H9 (cell line): ENCODE results near the gene SPA17. TPM values are rescaled to one million over a fixed set of nuclear protein-coding genes. Genes with fewer than 3 reads are reported as not detected.

Experiments used
- DNase-seq: peaks from one replicate; pipeline ENCODE4 v3.0.0-alpha.2; 2017
- H2AFZ ChIP-seq: one replicate; pipeline ENCODE4 v1.6.1; 2013; ENCODE audit warnings: mild to moderate bottlenecking, low read length, control low read depth, moderate library complexity
- H2AK5ac ChIP-seq: 2 replicates; pipeline ENCODE4 v1.6.1; 2013; ENCODE audit warnings: low read length, control low read depth, mixed read lengths; ENCODE audit not compliant: insufficient read length
- H2BK120ac ChIP-seq: one replicate; pipeline ENCODE4 v1.6.1; 2013; ENCODE audit warnings: low read depth, mild to moderate bottlenecking, low read length, control low read depth, inconsistent platforms; ENCODE audit not compliant: poor library complexity, severe bottlenecking
- H2BK12ac ChIP-seq: 2 replicates; pipeline ENCODE4 v1.6.1; 2013; ENCODE audit warnings: low read length, control low read depth, mixed read lengths, low read depth; ENCODE audit not compliant: insufficient read length
- H2BK15ac ChIP-seq: 2 replicates; pipeline ENCODE4 v1.6.1; 2013; ENCODE audit warnings: low read depth, low read length, control low read depth
- H2BK20ac ChIP-seq: one replicate; pipeline ENCODE4 v1.6.1; 2013; ENCODE audit warnings: low read depth, mild to moderate bottlenecking, low read length, control low read depth, inconsistent platforms; ENCODE audit not compliant: poor library complexity, severe bottlenecking
- H2BK5ac ChIP-seq: 2 replicates; pipeline ENCODE4 v1.6.1; 2013; ENCODE audit warnings: low read length, control low read depth, mixed read lengths; ENCODE audit not compliant: insufficient read length
- H3K14ac ChIP-seq: 2 replicates; pipeline ENCODE4 v1.6.1; 2013; ENCODE audit warnings: low read length, control low read depth; ENCODE audit not compliant: insufficient read depth
- H3K18ac ChIP-seq: 2 replicates; pipeline ENCODE4 v1.6.1; 2013; ENCODE audit warnings: low read depth, mild to moderate bottlenecking, mixed read lengths, low read length, control low read depth; ENCODE audit not compliant: insufficient read length
- H3K23ac ChIP-seq: 2 replicates; pipeline ENCODE4 v1.6.1; 2013; ENCODE audit warnings: low read length, control low read depth, mixed read lengths, low read depth; ENCODE audit not compliant: insufficient read length
- H3K23me2 ChIP-seq: 2 replicates; pipeline ENCODE4 v1.6.1; 2013; ENCODE audit warnings: low read depth, mild to moderate bottlenecking, mixed read lengths, low read length, control low read depth; ENCODE audit not compliant: insufficient read length, poor library complexity, severe bottlenecking
- H3K27ac ChIP-seq: 2 replicates; pipeline ENCODE4 v1.5.1; 2013; ENCODE audit warnings: low read length, control low read depth, mixed read lengths, low read depth; ENCODE audit not compliant: insufficient read length
- H3K27me3 ChIP-seq: 2 replicates; pipeline ENCODE4 v1.6.1; 2013; ENCODE audit warnings: low read length, control low read depth, inconsistent platforms; ENCODE audit not compliant: insufficient read depth
- H3K4ac ChIP-seq: 2 replicates; pipeline ENCODE4 v1.6.1; 2013; ENCODE audit warnings: low read depth, mild to moderate bottlenecking, control low read depth, inconsistent platforms, low read length, moderate library complexity
- H3K4me1 ChIP-seq: 2 replicates; pipeline ENCODE4 v1.6.1; 2013; ENCODE audit warnings: low read length, control low read depth, inconsistent platforms; ENCODE audit not compliant: insufficient read depth
- H3K4me2 ChIP-seq: 2 replicates; pipeline ENCODE4 v1.6.1; 2013; ENCODE audit warnings: low read length, control low read depth, mixed read lengths; ENCODE audit not compliant: insufficient read length, insufficient read depth
- H3K56ac ChIP-seq: 2 replicates; pipeline ENCODE4 v1.6.1; 2013; ENCODE audit warnings: low read depth, mild to moderate bottlenecking, mixed read lengths, low read length, control low read depth; ENCODE audit not compliant: insufficient read length
- H3K79me1 ChIP-seq: 2 replicates; pipeline ENCODE4 v1.6.1; 2013; ENCODE audit warnings: low read depth, mild to moderate bottlenecking, moderate library complexity, low read length, control low read depth, inconsistent platforms; ENCODE audit not compliant: insufficient read depth, poor library complexity, severe bottlenecking
- H3K79me2 ChIP-seq: 2 replicates; pipeline ENCODE4 v1.6.1; 2013; ENCODE audit warnings: low read length, control low read depth, inconsistent platforms; ENCODE audit not compliant: insufficient read depth
- H3K9ac ChIP-seq: 2 replicates; pipeline ENCODE4 v1.6.1; 2013; ENCODE audit warnings: low read length, control low read depth, mixed read lengths; ENCODE audit not compliant: insufficient read length; ENCODE audit errors: extremely low read depth
- H3K9me3 ChIP-seq: one replicate; pipeline ENCODE4 v1.6.1; 2013; ENCODE audit warnings: low read depth, low read length, inconsistent platforms; ENCODE audit not compliant: control insufficient read depth
- H3T11ph ChIP-seq: one replicate; pipeline ENCODE4 v1.6.1; 2013; ENCODE audit warnings: mild to moderate bottlenecking, low read length, control low read depth, inconsistent platforms
- H4K20me1 ChIP-seq: one replicate; pipeline ENCODE4 v1.6.1; 2013; ENCODE audit not compliant: control insufficient read depth, insufficient read length, insufficient read depth
- H4K5ac ChIP-seq: 2 replicates; pipeline ENCODE4 v1.6.1; 2013; ENCODE audit warnings: low read depth, mild to moderate bottlenecking, mixed read lengths, low read length, control low read depth; ENCODE audit not compliant: insufficient read length
- H4K8ac ChIP-seq: replicated peaks from 2 replicates; pipeline ENCODE4 v1.6.1; 2013; ENCODE audit warnings: low read length, control low read depth, mixed read lengths, low read depth; ENCODE audit not compliant: insufficient read length
- H4K91ac ChIP-seq: 2 replicates; pipeline ENCODE4 v1.6.1; 2013; ENCODE audit warnings: low read depth, mild to moderate bottlenecking, moderate library complexity, mixed read lengths, low read length, control low read depth; ENCODE audit not compliant: insufficient read length
- H3K27ac Mint-ChIP-seq, 3 experiments: 2 replicates in 2 of 3; 3 replicates in 1 of 3; pipeline ENCODE4 v1.8.0; 2020 to 2021; ENCODE audit warnings: mixed read lengths in 3 of 3, mild to moderate bottlenecking in 1 of 3, moderate library complexity in 1 of 3
- H3K27me3 Mint-ChIP-seq: 2 replicates; pipeline ENCODE4 v1.8.0; 2021; ENCODE audit warnings: low read depth, mild to moderate bottlenecking, moderate library complexity, mixed read lengths
- H3K36me3 Mint-ChIP-seq, 3 experiments: 2 replicates in 2 of 3; 3 replicates in 1 of 3; pipeline ENCODE4 v1.8.0; 2020 to 2021; ENCODE audit warnings: low read depth in 3 of 3, mixed read lengths in 3 of 3; ENCODE audit not compliant: insufficient read depth in 1 of 3
- H3K4me1 Mint-ChIP-seq, 2 experiments: 2 replicates each; pipeline ENCODE4 v1.8.0; 2020; ENCODE audit warnings: mixed read lengths in 2 of 2
- H3K4me3 Mint-ChIP-seq, 2 experiments: 2 replicates in 1 of 2; 3 replicates in 1 of 2; pipeline ENCODE4 v1.8.0; 2020 to 2021; ENCODE audit warnings: mild to moderate bottlenecking in 2 of 2, mixed read lengths in 2 of 2, moderate library complexity in 1 of 2
- H3K9me3 Mint-ChIP-seq, 2 experiments: 2 replicates in 1 of 2; 3 replicates in 1 of 2; pipeline ENCODE4 v1.8.0; 2020; ENCODE audit warnings: mild to moderate bottlenecking in 2 of 2, mixed read lengths in 2 of 2, moderate library complexity in 1 of 2
- CTCF ChIP-seq: fragments of 200-600 bp; sonication (generic); conservative IDR thresholded peaks from 3 replicates; pipeline ENCODE4 v1.8.0; 2021; ENCODE audit warnings: antibody characterized with exemption, mild to moderate bottlenecking
- WGBS: extraction: QIAGEN DNeasy Blood & Tissue Kit; methylation state at CpG from one replicate; pipeline ENCODE4 v1.1.7; 2013; ENCODE audit warnings: missing lambda C conversion rate, low lambda C conversion rate, mixed read lengths; ENCODE audit not compliant: insufficient read length; ENCODE audit errors: extremely low coverage; 5-methylcytosine and 5-hydroxymethylcytosine counted together
- total RNA-seq: library from RNA; stranded (reverse); gene quantifications from 2 replicates; pipeline ENCODE4 v1.2.1, GENCODE V29; 2021

The SPA17 gene
- total RNA-seq, 1 experiment from 2014 or later, result 6.9 TPM

DNA sequence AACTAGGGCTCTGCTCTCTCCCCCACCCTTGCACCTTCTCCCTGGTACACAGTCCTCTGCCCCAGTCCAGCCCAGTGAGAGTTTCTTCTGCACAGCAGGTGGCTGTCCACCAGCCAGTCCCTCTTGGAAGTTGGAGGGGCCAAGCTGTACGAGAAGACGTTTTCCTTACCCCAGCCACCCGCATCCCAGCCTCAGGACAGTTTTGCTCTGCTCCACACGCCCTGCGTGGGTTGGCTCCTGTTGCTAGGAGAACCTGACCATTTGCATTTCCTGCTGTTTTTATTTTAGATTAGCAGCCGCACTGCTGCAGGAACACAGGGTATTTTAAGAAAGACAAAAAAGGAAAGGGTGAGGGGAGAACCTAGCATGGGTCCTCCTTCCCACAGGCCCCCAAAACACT lies 48.5 kb downstream of the SPA17 start:
- Mint-ChIP-seq H3K9me3 (no peaks in the 10 kb centered on the region; a peak in 1 of 5 replicates), H3K4me1 (peaks cover 53 to 60% of the 10 kb centered on the region in 2 experiments), H3K27ac (no peak overlapping the region), H3K27me3 (peaks cover 83% of the 10 kb centered on the region), H3K4me3 (no peak overlapping the region), H3K36me3 (no peaks in the 10 kb centered on the region; a peak in 1 of 7 replicates)
- Histone ChIP-seq H2BK12ac (no peak overlapping the region), H3K18ac (no peak overlapping the region), H3K23ac (no peak overlapping the region), H2AFZ (no peak overlapping the region), H2BK120ac (no peak overlapping the region), H2BK15ac (no peak overlapping the region), H3K4me1 (peaks cover 17% of the 10 kb centered on the region), H3K27ac (no peak overlapping the region), H3K14ac (0 out of 2 replicates have a peak overlapping the region, but pooled peaks have one; percentile 35), H2BK20ac (no peak overlapping the region), H3K56ac (no peak overlapping the region), H3K9ac (no peak overlapping the region), H2AK5ac (no peak overlapping the region), H4K20me1 (no peaks in the 10 kb centered on the region), H3K4me2 (no peak overlapping the region), H3K79me2 (no peaks in the 10 kb centered on the region), H3K27me3 (peaks cover 46% of the 10 kb centered on the region), H4K8ac (no peak overlapping the region), H4K5ac (no peak overlapping the region), H4K91ac (no peak overlapping the region), H2BK5ac (no peak overlapping the region), H3K23me2 (peaks cover 9% of the 10 kb centered on the region), H3K79me1 (no peaks in the 10 kb centered on the region), H3T11ph (no peak overlapping the region), H3K4ac (no peak overlapping the region), H3K9me3 (no peaks in the 10 kb centered on the region)
- TF ChIP-seq CTCF, result no peak
- no peak for DNase-seq
- WGBS, result no CpG with 5 or more reads among the region's 6 CpGs
